HUES6 (cell line): ENCODE measurements around the gene CFAP70.
"Not testable (repeated sequence)": the region's sequence is repeated elsewhere in the genome, so short reads cannot be mapped to it uniquely, and the experiment has no call there.

Experiments used
- H3K27ac ChIP-seq: 2 replicates; pipeline ENCODE4 v1.7.0; 2013; ENCODE audit warnings: low read depth, mild to moderate bottlenecking, low read length, inconsistent platforms
- H3K27me3 ChIP-seq: 2 replicates; pipeline ENCODE4 v1.6.1; 2013; ENCODE audit warnings: low read length; ENCODE audit not compliant: control insufficient read depth, insufficient read depth
- H3K36me3 ChIP-seq: 2 replicates; pipeline ENCODE4 v1.6.1; 2013; ENCODE audit warnings: low read length; ENCODE audit not compliant: control insufficient read depth, insufficient read depth
- H3K4me1 ChIP-seq: 2 replicates; pipeline ENCODE4 v1.6.1; 2013; ENCODE audit warnings: low read length; ENCODE audit not compliant: control insufficient read depth, insufficient read depth
- H3K4me3 ChIP-seq: 2 replicates; pipeline ENCODE4 v1.5.1; 2013; ENCODE audit warnings: low read depth, low read length
- H3K9ac ChIP-seq: one replicate; pipeline ENCODE4 v1.6.1; 2013; ENCODE audit warnings: mild to moderate bottlenecking, low read length
- H3K9me3 ChIP-seq: 2 replicates; pipeline ENCODE4 v1.6.1; 2013; ENCODE audit warnings: low read depth, low read length; ENCODE audit not compliant: control insufficient read depth, insufficient read depth

Gene CFAP70

DNA sequence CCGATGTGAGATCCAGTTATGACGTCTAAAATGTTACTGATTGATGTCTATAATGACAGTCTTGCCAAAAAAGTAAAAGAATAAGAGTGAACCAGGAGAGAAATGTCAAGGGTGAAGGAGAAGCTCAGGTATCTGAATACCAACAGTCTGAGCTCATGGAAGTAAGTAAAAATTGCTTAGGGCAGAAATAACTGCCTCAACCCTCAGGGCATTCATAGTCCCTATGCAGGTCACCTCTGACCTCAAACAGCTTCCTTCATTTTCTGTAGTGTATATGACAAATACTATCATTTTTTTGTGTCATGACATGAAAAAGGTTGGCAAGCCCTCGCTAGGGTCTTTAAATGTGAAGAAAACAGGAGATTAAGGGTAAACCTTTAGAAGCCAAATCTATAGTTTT lies 65.2 kb downstream of the CFAP70 start:
- H3K9ac ChIP-seq: no peak overlapping the region
- H3K4me3 ChIP-seq: no peak overlapping the region
- H3K9me3 ChIP-seq: 0 out of 2 replicates have a peak, but pooled peaks cover 4% of the 10 kb centered on the region
- no peak overlapping the region for H3K27ac ChIP-seq
- no peaks in the 10 kb centered on the region for H3K27me3 ChIP-seq
- H3K36me3 ChIP-seq: no peaks in the 10 kb centered on the region
- H3K4me1 ChIP-seq: no peaks in the 10 kb centered on the region

DNA sequence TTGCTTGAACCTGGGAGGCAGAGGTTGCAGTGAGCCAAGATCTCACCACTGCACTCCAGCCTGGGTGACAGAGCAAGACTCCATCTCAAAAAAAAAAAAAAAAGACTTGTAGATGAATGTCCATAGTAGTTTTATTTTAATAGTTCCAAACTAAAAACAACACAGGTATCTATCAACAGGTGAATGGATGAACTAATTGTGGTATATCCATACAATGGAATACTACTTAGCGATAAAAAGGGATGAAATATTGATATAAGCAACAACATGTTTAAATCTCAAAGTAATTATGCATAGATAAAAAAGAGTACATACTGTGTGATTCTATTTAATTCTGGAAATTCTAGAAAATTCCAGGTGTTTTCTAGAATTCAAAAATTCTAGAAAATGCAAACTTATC lies 68.7 kb downstream of the CFAP70 start:
- Histone ChIP-seq H3K9ac (no peak overlapping the region), H3K4me3 (no peak overlapping the region), H3K36me3 (no peaks in the 10 kb centered on the region), H3K27me3 (no peaks in the 10 kb centered on the region), H3K9me3 (peaks cover 9% of the 10 kb centered on the region; the same call in 1 of the 2 replicates), H3K4me1 (no peaks in the 10 kb centered on the region), H3K27ac (no peak overlapping the region)

DNA sequence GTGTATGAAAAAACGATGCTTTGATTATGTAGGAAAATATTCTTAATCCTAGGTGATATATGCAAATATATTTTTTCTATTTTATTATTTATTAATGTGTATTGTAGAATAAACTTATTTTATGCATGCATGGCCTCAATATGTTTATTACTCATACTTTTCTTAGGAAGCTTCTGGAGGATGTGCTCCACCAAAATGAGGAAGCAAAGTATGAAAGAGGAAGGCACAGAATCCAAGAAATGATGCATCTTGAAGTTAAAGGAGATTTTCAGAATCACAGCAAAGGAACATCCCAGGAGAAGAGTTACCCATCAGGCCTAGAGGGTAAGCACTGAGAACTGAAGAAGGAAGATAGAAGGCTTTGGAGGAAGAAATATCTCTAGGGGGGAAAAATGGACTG lies 71.2 kb downstream of the CFAP70 start:
- H3K4me1 ChIP-seq: no peaks in the 10 kb centered on the region
- H3K4me3 ChIP-seq: no peak overlapping the region
- peaks cover 9% of the 10 kb centered on the region; the same call in 1 of the 2 replicates for H3K9me3 ChIP-seq
- no peak overlapping the region for H3K9ac ChIP-seq
- no peak overlapping the region for H3K27ac ChIP-seq
- H3K27me3 ChIP-seq: no peaks in the 10 kb centered on the region
- H3K36me3 ChIP-seq: no peaks in the 10 kb centered on the region

DNA sequence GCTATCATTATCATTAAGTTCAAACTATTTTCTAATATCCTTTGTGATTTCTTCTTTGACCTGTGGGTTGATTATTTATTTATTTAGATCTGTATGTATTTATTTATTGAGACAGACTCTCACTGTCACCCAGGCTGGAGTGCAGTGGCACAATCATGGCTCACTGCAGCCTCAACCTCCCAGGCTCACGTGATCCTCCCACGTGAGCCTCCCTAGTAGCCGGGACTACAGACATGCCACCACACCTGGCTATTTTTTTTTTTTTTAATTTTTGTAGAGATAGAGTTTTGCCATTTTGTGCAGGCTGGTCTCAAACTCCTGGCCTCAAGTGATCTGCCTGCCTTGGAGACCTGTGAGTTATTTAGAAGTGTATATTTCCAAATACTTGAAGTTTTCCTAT lies 77.6 kb downstream of the CFAP70 start:
- H3K36me3 ChIP-seq: no peaks in the 10 kb centered on the region

DNA sequence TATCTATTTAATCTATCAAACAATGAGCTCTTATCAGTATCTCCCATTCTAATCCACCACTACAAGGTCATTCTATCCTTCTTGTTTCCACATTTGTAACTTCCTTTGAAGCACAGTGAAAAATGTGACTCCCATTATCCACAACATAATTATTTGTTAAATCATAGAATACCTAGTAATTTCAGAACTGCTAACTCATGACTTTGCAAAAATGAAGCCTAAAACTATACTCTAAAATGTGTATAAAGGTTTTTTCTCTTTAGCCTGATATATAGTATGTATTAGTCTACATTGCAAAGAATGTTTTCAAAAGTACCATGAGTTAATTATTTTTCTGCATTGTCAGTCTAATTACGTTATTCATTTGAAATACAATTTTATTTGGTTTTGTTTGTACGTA lies 94.2 kb downstream of the CFAP70 start:
- Histone ChIP-seq H3K9ac (no peak overlapping the region), H3K36me3 (no peaks in the 10 kb centered on the region), H3K9me3 (peaks cover 16% of the 10 kb centered on the region), H3K27ac (no peak overlapping the region), H3K27me3 (no peaks in the 10 kb centered on the region), H3K4me1 (no peaks in the 10 kb centered on the region), H3K4me3 (no peak overlapping the region)

More for the DNA sequence above, 77.6 kb downstream of the CFAP70 start:
- no peaks in the 10 kb centered on the region for H3K4me1 ChIP-seq
- H3K9ac ChIP-seq: no peak overlapping the region
- peaks cover 3% of the 10 kb centered on the region; the same call in 1 of the 2 replicates for H3K9me3 ChIP-seq
- no peaks in the 10 kb centered on the region for H3K27me3 ChIP-seq
- no peak overlapping the region for H3K27ac ChIP-seq
- H3K4me3 ChIP-seq: no peak overlapping the region

DNA sequence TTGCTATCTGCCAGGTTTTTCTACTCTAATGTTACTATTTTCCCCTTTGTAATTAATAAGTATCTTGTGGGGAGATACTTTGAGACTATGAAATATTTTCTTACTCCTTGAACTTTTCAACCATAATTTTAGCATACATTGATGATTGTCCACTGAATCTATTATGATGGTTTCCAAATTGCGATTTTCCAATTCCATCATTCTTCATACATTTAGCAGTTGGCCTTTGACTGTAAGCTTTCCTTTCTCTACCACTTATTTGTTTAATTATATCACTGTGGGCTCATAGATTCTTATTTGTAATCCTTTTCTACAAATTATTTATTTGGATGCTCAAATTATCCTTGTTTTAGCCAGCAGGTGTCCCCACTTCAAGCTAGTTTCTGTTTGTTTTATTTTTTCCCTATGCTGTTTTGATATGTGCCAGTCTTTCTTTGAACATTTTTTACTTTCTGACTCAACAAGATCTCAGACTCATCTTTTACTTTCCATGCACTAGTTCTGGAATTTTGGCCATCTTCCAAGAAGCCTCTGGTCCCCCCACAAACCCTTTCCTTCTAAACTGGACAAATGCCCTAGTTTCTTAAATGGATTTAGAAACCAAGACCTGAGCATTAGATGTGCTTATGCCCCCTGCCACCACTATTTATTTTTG lies 94.8 kb downstream of the CFAP70 start:
- Histone ChIP-seq H3K4me3 (no peak overlapping the region), H3K4me1 (no peaks in the 10 kb centered on the region), H3K36me3 (no peaks in the 10 kb centered on the region), H3K27ac (no peak overlapping the region), H3K27me3 (no peaks in the 10 kb centered on the region), H3K9me3 (peaks cover 22% of the 10 kb centered on the region), H3K9ac (no peak overlapping the region)

DNA sequence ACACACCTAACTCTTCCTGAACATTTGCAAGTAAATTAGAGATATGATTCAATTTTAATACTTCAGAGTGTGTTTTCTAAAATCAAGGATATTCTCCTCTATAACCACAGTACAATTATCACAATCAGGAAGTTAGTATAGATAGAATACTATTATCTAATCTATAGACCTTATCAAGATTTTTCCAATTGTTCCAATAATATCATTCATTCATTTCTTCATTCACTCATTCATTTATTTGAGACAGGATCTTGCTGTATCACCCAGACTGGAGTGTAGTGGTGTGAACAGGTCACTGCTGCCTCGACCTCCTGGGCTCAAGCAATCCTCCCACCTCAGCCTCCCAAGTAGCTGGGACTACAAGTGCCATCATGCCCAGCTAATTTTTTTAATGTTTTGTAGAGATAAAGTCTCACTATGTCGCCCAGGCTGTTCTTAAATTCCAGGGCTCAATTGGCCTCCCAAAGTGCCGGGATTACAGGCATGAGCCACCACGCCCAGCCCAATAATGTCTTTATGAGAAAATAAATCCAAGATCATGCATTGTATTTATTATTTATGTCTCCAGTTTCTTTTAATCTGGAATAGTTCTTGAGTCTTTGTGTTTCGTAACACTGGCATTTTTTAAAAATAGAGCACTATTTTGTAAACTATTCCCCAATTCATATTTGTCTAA lies 95.6 kb downstream of the CFAP70 start:
- Histone ChIP-seq H3K4me1 (no peaks in the 10 kb centered on the region), H3K9ac (no peak overlapping the region), H3K36me3 (no peaks in the 10 kb centered on the region), H3K4me3 (no peak overlapping the region), H3K9me3 (peaks cover 24% of the 10 kb centered on the region), H3K27me3 (no peaks in the 10 kb centered on the region), H3K27ac (no peak overlapping the region)

DNA sequence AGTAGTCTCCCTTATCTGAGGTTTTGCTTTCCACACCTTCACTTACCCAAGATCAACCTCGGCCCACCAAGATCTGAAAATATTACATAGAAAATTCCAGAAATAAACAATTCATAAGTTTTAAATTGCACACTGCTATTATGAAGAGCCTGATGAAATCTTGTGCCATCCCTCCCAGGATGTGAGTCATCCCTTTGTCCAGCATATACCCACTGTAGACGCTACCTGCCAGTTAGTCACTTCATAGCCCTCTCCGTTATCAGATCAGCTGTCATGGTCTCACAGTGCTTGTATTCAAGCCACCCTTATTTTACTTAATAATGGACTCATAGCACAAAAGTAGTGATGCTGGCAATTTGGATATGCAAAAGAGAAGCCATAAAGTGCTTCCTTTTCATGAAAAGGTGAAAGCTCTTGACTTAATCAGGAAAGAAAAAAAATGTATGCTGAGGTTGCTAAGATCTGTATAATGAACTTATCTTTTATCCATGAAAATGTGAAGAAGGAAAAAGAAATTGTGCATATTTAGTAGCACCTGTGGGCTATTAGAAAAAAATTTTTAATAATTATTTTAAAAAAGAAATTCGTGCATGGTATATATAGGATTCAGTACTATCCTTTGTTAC lies 96.4 kb downstream of the CFAP70 start:
- Histone ChIP-seq H3K4me3 (no peak overlapping the region), H3K27me3 (no peaks in the 10 kb centered on the region), H3K9ac (no peak overlapping the region), H3K36me3 (no peaks in the 10 kb centered on the region), H3K27ac (no peak overlapping the region), H3K9me3 (peaks cover 24% of the 10 kb centered on the region), H3K4me1 (no peaks in the 10 kb centered on the region)

DNA sequence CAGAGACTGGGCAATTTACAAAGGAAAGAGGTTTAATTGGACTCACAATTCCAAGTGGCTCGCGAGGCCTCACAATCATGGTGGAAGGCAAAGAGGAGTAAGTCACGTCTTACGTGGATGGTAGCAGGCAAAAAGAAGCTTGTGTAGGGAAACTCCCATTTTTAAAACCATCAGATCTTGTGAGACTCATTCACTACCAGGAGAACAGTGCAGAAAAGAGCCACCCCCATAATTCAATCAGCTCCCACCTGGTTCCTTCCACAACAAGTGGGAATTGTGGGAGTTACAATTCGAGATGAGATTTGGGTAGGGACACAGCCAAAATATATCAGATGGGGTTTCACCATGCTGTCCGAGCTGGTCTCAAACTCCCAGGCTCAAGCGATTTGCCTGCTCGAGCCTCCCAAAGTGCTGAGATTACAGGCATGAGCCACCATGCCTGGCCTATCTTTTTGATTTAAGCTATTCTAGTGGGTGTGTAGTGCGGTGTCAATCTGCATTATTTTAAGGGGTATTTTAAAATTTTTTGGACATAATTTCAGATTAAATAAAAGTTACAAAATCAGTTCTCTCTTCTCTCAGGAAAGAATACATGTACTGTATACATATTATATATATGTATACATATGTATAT lies 97.2 kb downstream of the CFAP70 start:
- Histone ChIP-seq H3K27ac (no peak overlapping the region), H3K27me3 (no peaks in the 10 kb centered on the region), H3K4me3 (no peak overlapping the region), H3K9ac (no peak overlapping the region), H3K9me3 (peaks cover 24% of the 10 kb centered on the region), H3K36me3 (no peaks in the 10 kb centered on the region), H3K4me1 (no peaks in the 10 kb centered on the region)

DNA sequence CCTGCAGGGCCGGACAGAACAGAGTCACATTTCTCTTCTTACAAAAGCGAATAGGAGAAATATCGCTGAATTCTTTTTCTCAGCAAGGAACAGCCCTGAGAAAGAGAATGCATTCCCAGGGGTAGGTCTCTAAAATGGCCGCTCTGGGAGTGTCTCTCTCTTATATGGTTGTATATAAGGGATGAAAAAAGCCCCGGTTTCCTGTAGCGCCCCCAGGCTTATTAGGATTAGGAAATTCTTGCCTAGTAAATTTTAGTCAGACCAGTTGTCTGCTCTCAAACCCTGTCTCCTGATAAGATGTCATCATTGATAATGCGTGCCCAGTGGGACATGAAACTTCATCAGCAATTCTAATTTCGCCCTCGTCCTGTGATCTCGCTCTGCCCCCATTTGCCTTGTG lies 100.1 kb downstream of the CFAP70 start:
- H3K4me1 ChIP-seq, H3K9ac ChIP-seq, H3K4me3 ChIP-seq, H3K27me3 ChIP-seq, H3K27ac ChIP-seq, H3K36me3 ChIP-seq: not testable (repeated sequence)
- peaks cover 24% of the 10 kb centered on the region for H3K9me3 ChIP-seq

DNA sequence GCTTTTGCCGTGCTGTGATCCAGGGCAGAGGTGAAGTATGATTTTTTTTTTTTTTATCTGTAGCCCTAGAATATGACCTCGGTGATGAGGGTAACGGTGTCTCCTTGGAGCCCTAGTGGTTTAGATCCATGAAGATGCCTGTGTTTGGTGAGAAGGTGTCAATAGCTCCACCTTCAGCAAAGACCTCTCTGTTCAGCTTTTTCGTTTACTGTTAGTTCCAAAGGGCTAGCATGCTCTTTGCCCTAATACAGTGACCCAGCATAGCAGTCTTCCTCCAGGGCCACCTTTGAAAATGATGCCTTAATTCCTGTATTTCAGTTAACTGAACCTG lies 105.5 kb downstream of the CFAP70 start:
- peaks cover 25% of the 10 kb centered on the region for H3K36me3 ChIP-seq
- peak overlapping the region; percentile 84 for H3K9ac ChIP-seq
- peak overlapping the region; percentile 84; the same call in 1 of the 2 replicates for H3K27ac ChIP-seq
- peaks cover 5% of the 10 kb centered on the region for H3K4me1 ChIP-seq
- H3K27me3 ChIP-seq: no peaks in the 10 kb centered on the region
- H3K9me3 ChIP-seq: no peaks in the 10 kb centered on the region
- peak overlapping the region; percentile 76 for H3K4me3 ChIP-seq
